Measurements from ENCODE around the gene AEN.

AEN gene

DNA sequence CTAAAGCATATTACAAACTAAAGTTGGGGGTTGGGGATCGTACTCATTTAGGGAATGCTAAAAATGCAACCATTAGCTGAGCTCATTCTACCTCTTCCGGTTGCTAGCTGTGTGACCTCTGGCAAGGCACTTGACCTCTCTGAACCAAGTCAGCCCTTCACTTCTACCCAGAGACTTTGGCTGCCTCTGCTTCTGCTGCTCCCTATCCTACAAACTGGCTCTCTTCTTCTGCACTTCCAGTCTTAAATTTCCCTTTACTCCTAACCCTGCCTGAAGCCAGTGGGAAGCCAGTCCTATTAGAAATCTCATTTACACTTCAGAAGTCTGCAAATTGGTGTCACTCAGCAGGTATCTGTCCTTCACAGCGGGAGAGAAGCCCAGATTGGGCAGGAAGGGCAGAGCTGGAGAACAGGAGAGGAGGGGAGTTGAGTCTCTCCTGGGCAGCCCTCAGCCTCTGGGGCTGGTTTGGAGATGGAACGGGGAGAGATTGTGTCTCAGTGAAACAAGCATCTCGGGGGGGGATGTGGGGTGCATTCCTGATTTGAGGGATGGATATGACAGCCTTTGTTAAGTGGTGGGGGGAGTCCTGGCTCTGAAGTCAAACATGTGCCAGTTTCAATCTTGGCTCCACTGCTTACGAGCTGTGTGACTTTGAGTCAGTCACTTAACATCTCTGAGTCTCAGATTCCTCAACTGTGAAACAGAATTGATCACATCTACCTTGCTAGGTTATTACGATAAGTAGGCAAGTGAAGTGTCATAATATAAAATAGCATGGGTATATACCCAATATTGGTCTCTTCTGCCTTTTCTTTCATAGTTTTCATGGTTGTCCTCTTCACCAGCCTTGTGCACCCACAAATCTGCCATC lies 7.8 kb upstream of the AEN start:
- no peak overlapping the region for H3K4me3 ChIP-seq (ENCODE audit: low read depth, low read length)
- TF ChIP-seq, protein P1, sequence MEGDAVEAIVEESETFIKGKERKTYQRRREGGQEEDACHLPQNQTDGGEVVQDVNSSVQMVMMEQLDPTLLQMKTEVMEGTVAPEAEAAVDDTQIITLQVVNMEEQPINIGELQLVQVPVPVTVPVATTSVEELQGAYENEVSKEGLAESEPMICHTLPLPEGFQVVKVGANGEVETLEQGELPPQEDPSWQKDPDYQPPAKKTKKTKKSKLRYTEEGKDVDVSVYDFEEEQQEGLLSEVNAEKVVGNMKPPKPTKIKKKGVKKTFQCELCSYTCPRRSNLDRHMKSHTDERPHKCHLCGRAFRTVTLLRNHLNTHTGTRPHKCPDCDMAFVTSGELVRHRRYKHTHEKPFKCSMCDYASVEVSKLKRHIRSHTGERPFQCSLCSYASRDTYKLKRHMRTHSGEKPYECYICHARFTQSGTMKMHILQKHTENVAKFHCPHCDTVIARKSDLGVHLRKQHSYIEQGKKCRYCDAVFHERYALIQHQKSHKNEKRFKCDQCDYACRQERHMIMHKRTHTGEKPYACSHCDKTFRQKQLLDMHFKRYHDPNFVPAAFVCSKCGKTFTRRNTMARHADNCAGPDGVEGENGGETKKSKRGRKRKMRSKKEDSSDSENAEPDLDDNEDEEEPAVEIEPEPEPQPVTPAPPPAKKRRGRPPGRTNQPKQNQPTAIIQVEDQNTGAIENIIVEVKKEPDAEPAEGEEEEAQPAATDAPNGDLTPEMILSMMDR (conservative IDR thresholded peaks at IDR 0.05; ENCODE audit: low read depth, low read length), result no peak
- peak; percentile 70 for DNase-seq (ENCODE audit: low read depth)

DNA sequence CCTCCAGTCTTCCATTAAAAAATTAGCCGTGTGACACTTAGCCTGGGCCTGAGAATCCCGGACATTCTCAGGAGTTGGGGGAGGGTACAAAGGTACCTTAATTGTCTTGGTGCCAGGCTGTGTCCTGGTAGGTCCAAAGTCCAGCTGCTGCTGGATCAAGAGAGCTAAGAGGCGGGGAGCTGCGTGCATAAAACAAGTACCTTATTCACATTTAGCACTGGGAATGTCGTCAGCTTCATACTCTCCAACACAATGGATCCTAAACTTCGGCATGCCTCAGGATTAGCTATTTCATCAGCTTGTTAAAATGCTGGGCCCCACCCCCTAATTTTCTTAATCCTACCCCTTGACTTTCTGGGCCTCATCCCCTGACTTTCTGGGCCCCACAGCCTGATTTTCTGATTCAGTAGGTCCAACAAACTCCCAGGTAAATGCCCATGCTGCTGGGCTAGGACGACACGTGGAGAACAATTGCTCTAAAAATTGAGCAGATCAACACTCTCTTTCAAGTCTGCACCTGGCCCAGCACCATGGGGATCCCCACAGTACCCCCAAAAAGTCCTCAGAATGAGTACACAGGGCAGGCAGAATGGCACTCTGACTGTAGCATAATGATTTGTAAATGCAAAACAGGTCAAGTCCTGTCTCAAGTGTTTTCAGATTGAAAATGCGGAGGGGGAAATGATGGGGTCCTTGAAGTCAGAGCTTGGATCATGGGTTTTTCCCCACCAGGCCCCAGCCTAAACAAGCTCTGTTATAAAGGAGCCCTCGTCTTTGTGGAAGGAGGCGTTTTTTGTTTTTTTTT lies 5.6 kb upstream of the AEN start:
- TF ChIP-seq, protein P1 (conservative IDR thresholded peaks at IDR 0.05; ENCODE audit: low read depth, low read length), result no peak
- no peak overlapping the region for H3K4me3 ChIP-seq (ENCODE audit: low read depth, low read length)
- DNase-seq (ENCODE audit: low read depth), result no peak

DNA sequence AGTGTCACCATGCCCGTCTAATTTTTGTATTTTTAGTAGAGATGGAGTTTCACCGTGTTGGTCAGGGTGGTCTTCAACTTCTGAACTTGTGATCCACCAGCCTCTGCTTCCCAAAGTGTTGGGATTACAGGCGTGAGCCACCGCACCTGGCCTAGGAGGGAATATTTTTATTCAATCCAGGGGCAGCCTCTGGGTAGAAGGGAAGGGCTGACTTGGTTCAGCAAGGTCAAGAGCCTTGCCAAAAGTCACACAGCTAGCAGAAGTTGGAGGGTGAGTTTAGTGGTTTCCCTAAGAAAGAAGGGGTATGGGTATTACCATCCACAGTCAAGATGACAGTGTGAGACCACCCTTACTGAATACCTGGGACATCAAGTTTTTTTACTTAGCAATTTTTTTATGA lies 4.9 kb upstream of the AEN start:
- TF ChIP-seq, protein P1 (conservative IDR thresholded peaks at IDR 0.05; ENCODE audit: low read depth, low read length), result no peak
- no peak for DNase-seq (ENCODE audit: low read depth)
- H3K4me3 ChIP-seq (ENCODE audit: low read depth, low read length), result no peak overlapping the region

DNA sequence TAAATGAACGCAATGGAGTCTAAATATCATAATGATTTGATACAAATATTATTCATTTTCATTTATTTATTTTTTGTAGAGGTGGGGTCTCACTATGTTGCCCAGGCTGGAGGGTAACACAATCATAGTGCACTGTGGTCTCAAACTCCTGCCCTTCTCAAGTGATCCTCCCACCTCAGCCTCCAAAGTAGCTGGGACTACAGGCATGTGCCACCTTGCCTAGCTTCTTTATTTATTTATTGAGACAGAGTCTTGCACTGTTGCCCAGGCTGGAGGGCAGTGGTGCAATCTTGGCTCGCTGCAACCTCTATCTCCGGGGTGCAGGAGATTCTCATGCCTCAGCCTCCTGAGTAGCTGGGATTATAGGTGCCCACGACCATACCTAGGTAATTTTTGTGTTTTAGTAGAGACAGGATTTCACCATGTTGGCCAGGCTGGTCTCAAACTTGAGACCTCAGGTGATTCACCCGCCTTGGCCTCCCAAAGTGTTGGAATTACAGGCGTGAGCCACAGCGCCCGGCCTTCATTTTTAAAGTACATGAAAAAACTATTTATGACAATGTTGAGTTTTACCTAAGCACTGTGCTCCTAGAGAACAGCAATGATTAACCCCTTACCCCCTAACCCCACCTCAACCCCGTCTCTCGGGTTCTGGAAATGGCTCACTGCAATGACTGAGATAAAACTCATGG lies 4.0 kb upstream of the AEN start:
- TF ChIP-seq, protein P1 (conservative IDR thresholded peaks at IDR 0.05; ENCODE audit: low read depth, low read length), result no peak
- no peak for DNase-seq (ENCODE audit: low read depth)
- no peak overlapping the region for H3K4me3 ChIP-seq (ENCODE audit: low read depth, low read length)

DNA sequence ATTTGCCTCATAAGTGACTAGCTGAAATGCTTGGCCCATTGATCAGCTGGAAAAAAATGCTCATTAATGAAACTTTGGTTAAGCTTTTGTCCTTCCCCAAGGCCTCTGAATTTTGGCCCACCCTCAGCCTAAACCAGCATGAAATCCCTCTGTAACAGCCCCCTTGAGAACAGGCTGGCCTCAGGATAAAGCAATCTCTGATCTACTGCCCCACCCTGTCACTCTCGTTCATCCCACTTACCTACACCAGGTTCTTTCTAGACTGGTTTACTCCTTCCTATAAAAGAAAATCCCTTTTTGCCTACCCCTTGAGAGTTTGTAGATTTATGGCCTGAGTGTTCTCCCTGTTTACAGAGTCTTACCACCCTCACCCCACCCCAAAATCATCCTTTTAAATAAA lies 3.4 kb upstream of the AEN start:
- H3K4me3 ChIP-seq (ENCODE audit: low read depth, low read length), result no peak overlapping the region
- TF ChIP-seq, protein P1 (conservative IDR thresholded peaks at IDR 0.05; ENCODE audit: low read depth, low read length), result no peak
- no peak for DNase-seq (ENCODE audit: low read depth)

DNA sequence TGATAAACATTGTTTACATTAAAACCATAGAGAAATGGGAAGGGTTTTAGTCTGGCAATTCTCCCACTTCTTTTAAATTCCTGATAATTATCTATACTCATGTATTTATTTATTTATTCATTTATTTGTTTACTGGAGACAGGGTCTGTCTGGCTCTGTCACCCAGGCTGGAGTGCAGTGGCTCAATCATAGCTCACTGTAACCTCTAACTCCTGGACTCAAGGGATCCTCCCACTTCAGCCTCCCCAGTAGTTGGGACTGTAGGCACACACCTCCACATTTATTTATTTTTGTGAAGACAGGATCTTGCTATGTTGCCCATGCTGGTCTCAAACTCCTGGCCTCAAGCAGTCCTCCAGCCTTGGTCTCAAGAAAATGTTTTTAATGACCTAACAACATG lies 2.5 kb upstream of the AEN start:
- DNase-seq (ENCODE audit: low read depth), result no peak
- TF ChIP-seq, protein P1 (conservative IDR thresholded peaks at IDR 0.05; ENCODE audit: low read depth, low read length), result no peak
- no peak overlapping the region for H3K4me3 ChIP-seq (ENCODE audit: low read depth, low read length)

Data from choroid plexus epithelial cell (primary cell).